Natural killer cell (primary cell): ENCODE data around the gene ATP13A1. TPM values are rescaled to one million over a fixed set of nuclear protein-coding genes. Genes with fewer than 3 reads are reported as not detected.

Experiments used
- ATAC-seq, 3 donors: fragments of 150-1000 bp in 2 of 3; fragments of 200-7000 bp in 1 of 3; cut with Tn5 transposase; 1 replicate in 1 of 3; 2 replicates in 2 of 3; pipeline ENCODE4 v1.10.0; 2021; ENCODE audit warnings: mild to moderate bottlenecking in 2 of 3, moderate library complexity in 2 of 3
- DNase-seq, 2 donors: peaks; one replicate each; pipeline versions ENCODE4 v3.0.0 to v3.0.0-alpha.2; 2013 to 2021; ENCODE audit warnings: mixed read lengths in 1 of 2
- H3K27ac ChIP-seq: one replicate; pipeline ENCODE4 v1.5.1; 2013; ENCODE audit warnings: mild to moderate bottlenecking, low read length
- H3K27me3 ChIP-seq: one replicate; pipeline ENCODE4 v1.6.1; 2013; ENCODE audit warnings: low read length; ENCODE audit not compliant: control insufficient read depth, insufficient read depth
- H3K36me3 ChIP-seq: one replicate; pipeline ENCODE4 v1.6.1; 2013; ENCODE audit warnings: low read length; ENCODE audit not compliant: control insufficient read depth, insufficient read depth
- H3K4me1 ChIP-seq: one replicate; pipeline ENCODE4 v1.6.1; 2013; ENCODE audit warnings: low read length; ENCODE audit not compliant: control insufficient read depth, insufficient read depth
- H3K4me3 ChIP-seq: one replicate; pipeline ENCODE4 v1.5.1; 2013; ENCODE audit warnings: low read length
- H3K9me3 ChIP-seq: one replicate; pipeline ENCODE4 v1.6.1; 2013; ENCODE audit warnings: low read length; ENCODE audit not compliant: control insufficient read depth, insufficient read depth
- H3K27ac Mint-ChIP-seq, 2 donors: one replicate each; pipeline ENCODE4 v1.8.0; 2022; ENCODE audit warnings: mild to moderate bottlenecking in 2 of 2, mixed read lengths in 2 of 2, moderate library complexity in 1 of 2
- H3K27me3 Mint-ChIP-seq, 2 donors: one replicate each; pipeline ENCODE4 v1.8.0; 2022; ENCODE audit warnings: low read depth in 2 of 2, mixed read lengths in 2 of 2
- H3K36me3 Mint-ChIP-seq: one replicate; pipeline ENCODE4 v1.8.0; 2022; ENCODE audit warnings: mixed read lengths
- H3K4me1 Mint-ChIP-seq, 2 donors: one replicate each; pipeline ENCODE4 v1.8.0; 2022; ENCODE audit warnings: mixed read lengths in 2 of 2
- H3K4me3 Mint-ChIP-seq: one replicate; pipeline ENCODE4 v1.8.0; 2022; ENCODE audit warnings: mild to moderate bottlenecking, moderate library complexity, mixed read lengths
- H3K9me3 Mint-ChIP-seq, 2 donors: one replicate each; pipeline ENCODE4 v1.8.0; 2022; ENCODE audit warnings: mixed read lengths in 2 of 2
- CTCF ChIP-seq: fragments of 200-600 bp; IDR thresholded peaks from one replicate; pipeline ENCODE4 v1.8.0; 2022; ENCODE audit warnings: antibody characterized with exemption
- WGBS: methylation state at CpG from one replicate; pipeline ENCODE4 v1.1.7; 2013; ENCODE audit warnings: missing lambda C conversion rate; ENCODE audit not compliant: insufficient coverage; 5-methylcytosine and 5-hydroxymethylcytosine counted together
- intact Hi-C: fragments of 100-400 bp; cut with micrococcal nuclease; formaldehyde crosslinking; loops from one replicate; pipeline ENCODE4 v1.14.2; 2022
- total RNA-seq, 4 donors: library from RNA; stranded (reverse); fragments of 120-200 nt in 1 of 4; gene quantifications; one replicate each; pipeline versions ENCODE4 v1.2.3 to v1.2.4, GENCODE V29; 2013 to 2022

ATP13A1 gene
- total RNA-seq, 3 donors from 2014 or later (not counting 1 experiment from before 2014, with no cell fraction given) = 58.1 to 73.2 (median 67.7) TPM

GRCh38 chr19:19633711-19634515 lies 29.6 kb downstream of the ATP13A1 start:
- peaks cover 11 to 27% of the 10 kb centered on the region in 2 donors for H3K4me1 Mint-ChIP-seq
- no peaks in the 10 kb centered on the region for H3K27me3 Mint-ChIP-seq
- DNase-seq (no peak), ATAC-seq (no peak)
- no peak overlapping the region for H3K4me3 Mint-ChIP-seq
- H3K27me3 ChIP-seq = no peaks in the 10 kb centered on the region
- no peak overlapping the region for H3K27ac ChIP-seq
- H3K4me3 ChIP-seq = no peak overlapping the region
- 96% methylated on average over 22 of the region's 22 CpGs for WGBS
- peak overlapping the region; percentile 27 to 58 for H3K27ac Mint-ChIP-seq
- H3K9me3 ChIP-seq = no peaks in the 10 kb centered on the region
- peaks cover 4% of the 10 kb centered on the region for H3K4me1 ChIP-seq
- TF ChIP-seq CTCF = no peak
- H3K9me3 Mint-ChIP-seq = no peaks in the 10 kb centered on the region
- peaks cover 49% of the 10 kb centered on the region for H3K36me3 ChIP-seq
- H3K36me3 Mint-ChIP-seq = peaks cover 17% of the 10 kb centered on the region
- intact Hi-C loops = no loop called here

DNA sequence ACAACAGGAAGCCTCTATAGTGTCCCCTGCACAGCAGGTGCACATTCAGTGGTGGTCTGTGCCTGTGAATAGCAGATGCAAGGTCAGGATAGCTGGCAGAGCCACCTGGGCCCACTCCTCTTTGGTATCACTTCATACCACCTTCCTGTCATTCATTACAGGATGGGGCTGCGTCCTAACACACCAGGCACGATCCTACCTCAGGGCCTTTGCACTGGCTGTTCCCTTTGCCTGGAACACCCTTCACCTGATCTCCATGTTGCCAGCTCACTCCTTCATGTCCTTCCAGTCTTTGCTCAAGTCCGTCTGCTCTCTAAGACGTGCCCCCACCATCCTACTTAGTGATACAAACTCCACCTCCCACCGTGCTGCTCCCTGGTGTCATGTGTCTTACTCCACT lies 30.8 kb downstream of the ATP13A1 start:
- ATAC-seq (no peak), DNase-seq (no peak)
- H3K27me3 Mint-ChIP-seq = no peaks in the 10 kb centered on the region
- Histone ChIP-seq H3K27me3 (no peaks in the 10 kb centered on the region), H3K9me3 (no peaks in the 10 kb centered on the region), H3K4me3 (no peak overlapping the region), H3K36me3 (peaks cover 41% of the 10 kb centered on the region), H3K27ac (no peak overlapping the region), H3K4me1 (peaks cover 12% of the 10 kb centered on the region)
- H3K4me1 Mint-ChIP-seq = peaks cover 11 to 35% of the 10 kb centered on the region in 2 donors
- no peaks in the 10 kb centered on the region for H3K9me3 Mint-ChIP-seq
- H3K36me3 Mint-ChIP-seq = peaks cover 17% of the 10 kb centered on the region
- 95% methylated on average over 5 of the region's 5 CpGs for WGBS
- intact Hi-C loops = no loop called here
- TF ChIP-seq CTCF = no peak
- peak overlapping the region in 1 of 2 donors; percentile 58 for H3K27ac Mint-ChIP-seq
- no peak overlapping the region for H3K4me3 Mint-ChIP-seq

GRCh38 chr19:19631346-19631745 lies 32.1 kb downstream of the ATP13A1 start:
- ATAC-seq (no peak), DNase-seq (no peak)
- no peaks in the 10 kb centered on the region for H3K27me3 ChIP-seq
- 97% methylated on average over 7 of the region's 7 CpGs for WGBS
- intact Hi-C loops = no loop called here
- no peak overlapping the region for H3K27ac ChIP-seq
- peaks cover 30% of the 10 kb centered on the region for H3K36me3 ChIP-seq
- H3K9me3 ChIP-seq = no peaks in the 10 kb centered on the region
- Mint-ChIP-seq H3K4me1 (peaks cover 24 to 48% of the 10 kb centered on the region in 2 donors), H3K9me3 (no peaks in the 10 kb centered on the region), H3K4me3 (no peak overlapping the region), H3K27me3 (no peaks in the 10 kb centered on the region), H3K36me3 (peaks cover 17% of the 10 kb centered on the region), H3K27ac (peak overlapping the region in 1 of 2 donors; percentile 51)
- H3K4me3 ChIP-seq = no peak overlapping the region
- peaks cover 25% of the 10 kb centered on the region for H3K4me1 ChIP-seq
- no peak for TF ChIP-seq CTCF
